SK-N-SH treated with all-trans-retinoic acid at 6 μM for 48 hours (cell line): ENCODE measurements around the gene METRNL.

Experiments used
- ATAC-seq: fragments of 200-7000 bp; cut with Tn5 transposase; 3 replicates; pipeline ENCODE4 v1.9.1; 2020; ENCODE audit warnings: mild to moderate bottlenecking, moderate library complexity
- ARNTL ChIP-seq: fragments of 450-650 bp; formaldehyde crosslinking; IDR thresholded peaks from 2 replicates; pipeline ENCODE4 v1.5.0; 2020; ENCODE audit warnings: low read depth, mild to moderate bottlenecking, moderate library complexity, borderline replicate concordance
- BACH2 ChIP-seq: fragments of 250-450 bp; sonication (Bioruptor Pico); IDR thresholded peaks from 2 replicates; pipeline ENCODE4 v1.9.0; 2021; ENCODE audit warnings: mild to moderate bottlenecking, borderline replicate concordance
- CSRNP3 ChIP-seq: fragments of 250-450 bp; sonication (Bioruptor Pico); IDR thresholded peaks from 2 replicates; pipeline ENCODE4 v1.5.1; 2021; ENCODE audit warnings: mild to moderate bottlenecking, moderate library complexity
- ESRRG ChIP-seq: fragments of 250-450 bp; sonication (Bioruptor Pico); IDR thresholded peaks from 2 replicates; pipeline ENCODE4 v1.6.1; 2021; ENCODE audit warnings: mild to moderate bottlenecking
- GLIS3 ChIP-seq: fragments of 250-450 bp; sonication (Bioruptor Pico); IDR thresholded peaks from 2 replicates; pipeline ENCODE4 v1.5.0; 2020; ENCODE audit warnings: mild to moderate bottlenecking, moderate library complexity
- ISL1 ChIP-seq: fragments of 250-450 bp; sonication (Bioruptor Pico); IDR thresholded peaks from 2 replicates; pipeline ENCODE4 v2.1.2; 2022; ENCODE audit warnings: mild to moderate bottlenecking, moderate library complexity
- OSR1 ChIP-seq: fragments of 250-450 bp; sonication (Bioruptor Pico); IDR thresholded peaks from 2 replicates; pipeline ENCODE4 v1.8.0; 2022; ENCODE audit warnings: moderate library complexity, mild to moderate bottlenecking, inconsistent platforms
- PATZ1 ChIP-seq: fragments of 250-450 bp; sonication (Bioruptor Pico); IDR thresholded peaks from 2 replicates; pipeline ENCODE4 v1.8.0; 2020; ENCODE audit warnings: mild to moderate bottlenecking, moderate library complexity, borderline replicate concordance
- POU6F1 ChIP-seq: fragments of 250-450 bp; sonication (Bioruptor Pico); IDR thresholded peaks from 2 replicates; pipeline ENCODE4 v1.8.0; 2021; ENCODE audit warnings: low read depth, mild to moderate bottlenecking, moderate library complexity, borderline replicate concordance
- PPARA ChIP-seq: fragments of 250-450 bp; sonication (Bioruptor Pico); IDR thresholded peaks from 2 replicates; pipeline ENCODE4 v1.5.0; 2020; ENCODE audit warnings: mild to moderate bottlenecking, borderline replicate concordance
- RARB ChIP-seq: fragments of 250-450 bp; sonication (Bioruptor Pico); IDR thresholded peaks from 2 replicates; pipeline ENCODE4 v1.8.0; 2021; ENCODE audit warnings: mild to moderate bottlenecking, moderate library complexity
- SNAI2 ChIP-seq: fragments of 250-450 bp; sonication (Bioruptor Pico); IDR thresholded peaks from 2 replicates; pipeline ENCODE4 v1.5.0; 2020; ENCODE audit warnings: mild to moderate bottlenecking, moderate library complexity
- TCF4 ChIP-seq: fragments of 250-450 bp; sonication (Bioruptor Pico); IDR thresholded peaks from 2 replicates; pipeline ENCODE4 v1.8.0; 2021; ENCODE audit warnings: mild to moderate bottlenecking, moderate library complexity, borderline replicate concordance
- TOX ChIP-seq: fragments of 250-450 bp; sonication (Bioruptor Pico); IDR thresholded peaks from 2 replicates; pipeline ENCODE4 v1.8.0; 2021; ENCODE audit warnings: mild to moderate bottlenecking, moderate library complexity, borderline replicate concordance
- ZC3H10 ChIP-seq: fragments of 250-450 bp; sonication (Bioruptor Pico); IDR thresholded peaks from 2 replicates; pipeline ENCODE4 v1.5.1; 2021; ENCODE audit warnings: mild to moderate bottlenecking, moderate library complexity
- ZFP3 ChIP-seq: fragments of 250-450 bp; sonication (Bioruptor Pico); IDR thresholded peaks from 2 replicates; pipeline ENCODE4 v1.5.0; 2020; ENCODE audit warnings: mild to moderate bottlenecking, moderate library complexity
- ZFP30 ChIP-seq: fragments of 450-650 bp; formaldehyde crosslinking; IDR thresholded peaks from 2 replicates; pipeline ENCODE4 v1.5.0; 2022; ENCODE audit warnings: mild to moderate bottlenecking, moderate library complexity
- ZNF8 ChIP-seq: fragments of 450-650 bp; formaldehyde crosslinking; IDR thresholded peaks from 2 replicates; pipeline ENCODE4 v1.5.0; 2020; ENCODE audit warnings: mild to moderate bottlenecking, moderate library complexity
- TF ChIP-seq, protein P1 (sequence below): fragments of 250-450 bp; sonication (Bioruptor Pico); IDR thresholded peaks from 2 replicates; pipeline ENCODE4 v1.5.1; 2020; ENCODE audit warnings: low read depth, mild to moderate bottlenecking, moderate library complexity
- TF ChIP-seq, protein P2 (sequence below): fragments of 250-450 bp; sonication (Bioruptor Pico); IDR thresholded peaks from 2 replicates; pipeline ENCODE4 v1.5.0; 2020; ENCODE audit warnings: mild to moderate bottlenecking, moderate library complexity

METRNL gene

GRCh38 chr17:83073389-83074063 is 5.9 kb upstream of the METRNL start:
- TF ChIP-seq TOX (CRISPR knock-in tag) (no peak), PATZ1 (CRISPR knock-in tag) (no peak), PPARA (CRISPR knock-in tag) (no peak), ISL1 (CRISPR knock-in tag) (no peak), SNAI2 (CRISPR knock-in tag) (no peak), GLIS3 (CRISPR knock-in tag) (no peak), ZFP30 (CRISPR knock-in tag) (no peak), BACH2 (CRISPR knock-in tag) (no peak), OSR1 (no peak), RARB (no peak), ZNF8 (no peak), ARNTL (CRISPR knock-in tag) (no peak), CSRNP3 (CRISPR knock-in tag) (no peak), ZFP3 (CRISPR knock-in tag) (no peak)
- TF ChIP-seq, protein P1, sequence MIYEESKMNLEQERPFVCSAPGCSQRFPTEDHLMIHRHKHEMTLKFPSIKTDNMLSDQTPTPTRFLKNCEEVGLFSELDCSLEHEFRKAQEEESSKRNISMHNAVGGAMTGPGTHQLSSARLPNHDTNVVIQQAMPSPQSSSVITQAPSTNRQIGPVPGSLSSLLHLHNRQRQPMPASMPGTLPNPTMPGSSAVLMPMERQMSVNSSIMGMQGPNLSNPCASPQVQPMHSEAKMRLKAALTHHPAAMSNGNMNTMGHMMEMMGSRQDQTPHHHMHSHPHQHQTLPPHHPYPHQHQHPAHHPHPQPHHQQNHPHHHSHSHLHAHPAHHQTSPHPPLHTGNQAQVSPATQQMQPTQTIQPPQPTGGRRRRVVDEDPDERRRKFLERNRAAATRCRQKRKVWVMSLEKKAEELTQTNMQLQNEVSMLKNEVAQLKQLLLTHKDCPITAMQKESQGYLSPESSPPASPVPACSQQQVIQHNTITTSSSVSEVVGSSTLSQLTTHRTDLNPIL (CRISPR knock-in tag): no peak
- TF ChIP-seq, protein P2, sequence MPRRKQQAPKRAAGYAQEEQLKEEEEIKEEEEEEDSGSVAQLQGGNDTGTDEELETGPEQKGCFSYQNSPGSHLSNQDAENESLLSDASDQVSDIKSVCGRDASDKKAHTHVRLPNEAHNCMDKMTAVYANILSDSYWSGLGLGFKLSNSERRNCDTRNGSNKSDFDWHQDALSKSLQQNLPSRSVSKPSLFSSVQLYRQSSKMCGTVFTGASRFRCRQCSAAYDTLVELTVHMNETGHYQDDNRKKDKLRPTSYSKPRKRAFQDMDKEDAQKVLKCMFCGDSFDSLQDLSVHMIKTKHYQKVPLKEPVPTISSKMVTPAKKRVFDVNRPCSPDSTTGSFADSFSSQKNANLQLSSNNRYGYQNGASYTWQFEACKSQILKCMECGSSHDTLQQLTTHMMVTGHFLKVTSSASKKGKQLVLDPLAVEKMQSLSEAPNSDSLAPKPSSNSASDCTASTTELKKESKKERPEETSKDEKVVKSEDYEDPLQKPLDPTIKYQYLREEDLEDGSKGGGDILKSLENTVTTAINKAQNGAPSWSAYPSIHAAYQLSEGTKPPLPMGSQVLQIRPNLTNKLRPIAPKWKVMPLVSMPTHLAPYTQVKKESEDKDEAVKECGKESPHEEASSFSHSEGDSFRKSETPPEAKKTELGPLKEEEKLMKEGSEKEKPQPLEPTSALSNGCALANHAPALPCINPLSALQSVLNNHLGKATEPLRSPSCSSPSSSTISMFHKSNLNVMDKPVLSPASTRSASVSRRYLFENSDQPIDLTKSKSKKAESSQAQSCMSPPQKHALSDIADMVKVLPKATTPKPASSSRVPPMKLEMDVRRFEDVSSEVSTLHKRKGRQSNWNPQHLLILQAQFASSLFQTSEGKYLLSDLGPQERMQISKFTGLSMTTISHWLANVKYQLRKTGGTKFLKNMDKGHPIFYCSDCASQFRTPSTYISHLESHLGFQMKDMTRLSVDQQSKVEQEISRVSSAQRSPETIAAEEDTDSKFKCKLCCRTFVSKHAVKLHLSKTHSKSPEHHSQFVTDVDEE (CRISPR knock-in tag): no peak
- ATAC-seq: no peak

DNA sequence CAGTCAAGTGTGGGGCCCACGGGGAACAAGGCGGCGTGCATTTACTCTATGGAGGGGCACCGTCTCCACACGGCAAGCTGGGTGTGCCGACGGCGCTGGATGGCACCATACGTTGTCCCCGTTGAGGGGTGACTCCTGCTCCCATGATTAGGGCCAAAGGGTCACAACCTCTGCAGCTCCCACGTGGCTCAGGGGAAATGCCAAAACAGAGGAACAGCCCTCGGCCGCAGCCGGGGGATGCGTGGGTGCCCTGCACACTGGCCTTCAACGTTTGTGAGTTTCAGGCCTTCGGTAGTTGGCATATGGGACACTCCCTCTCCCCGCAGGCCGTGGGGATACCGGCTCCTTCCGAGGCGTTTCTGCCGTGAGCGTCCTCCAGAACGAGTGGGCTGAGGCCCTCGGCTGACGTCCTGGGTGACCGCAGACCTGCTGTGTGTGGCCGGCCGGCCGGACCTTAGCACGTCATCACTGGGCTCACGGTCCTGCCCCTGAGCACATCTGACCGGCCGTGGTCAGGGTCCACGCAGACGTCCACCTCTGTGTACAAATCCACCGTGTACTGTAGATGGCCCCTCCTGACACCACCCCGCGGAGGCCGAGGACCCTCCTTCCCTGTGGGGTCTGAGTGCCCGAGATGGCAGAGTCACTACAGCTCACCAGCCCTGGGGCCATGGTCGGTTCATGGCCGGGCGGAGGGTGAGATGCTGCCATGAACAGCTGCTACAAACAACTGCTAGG is 4.8 kb upstream of the METRNL start:
- TF ChIP-seq ISL1 (CRISPR knock-in tag) (no peak), OSR1 (no peak), BACH2 (CRISPR knock-in tag) (no peak), ZFP30 (CRISPR knock-in tag) (no peak)
- TF ChIP-seq, protein P1 (CRISPR knock-in tag): no peak
- no peak for ATAC-seq

GRCh38 chr17:83075270-83075880 is 4.0 kb upstream of the METRNL start:
- ATAC-seq: no peak
- TF ChIP-seq RARB (no peak), ZFP30 (CRISPR knock-in tag) (no peak), GLIS3 (CRISPR knock-in tag) (no peak), TOX (CRISPR knock-in tag) (no peak), ZC3H10 (no peak), TCF4 (CRISPR knock-in tag) (no peak), ESRRG (CRISPR knock-in tag) (no peak), BACH2 (CRISPR knock-in tag) (no peak), PPARA (CRISPR knock-in tag) (no peak), PATZ1 (CRISPR knock-in tag) (no peak), ZFP3 (CRISPR knock-in tag) (no peak), POU6F1 (no peak)
- TF ChIP-seq, protein P1 (CRISPR knock-in tag): no peak
